Tibial nerve (tissue), 3 donors: ENCODE results near the gene PCK2.

Experiments
- CTCF ChIP-seq, 5 experiments: fragments of 200-600 bp in 3 of 5; fragments of 450-650 bp in 2 of 5; sonication (generic) in 3 of 5; IDR thresholded peaks; one replicate each; pipeline ENCODE4 v1.5.1; 2016 to 2019; ENCODE audit warnings: antibody characterized with exemption in 5 of 5, mild to moderate bottlenecking in 3 of 5, moderate library complexity in 2 of 5
- POLR2A ChIP-seq, 2 donors: fragments of 450-650 bp; IDR thresholded peaks; one replicate each; pipeline ENCODE4 v1.6.1; 2017; ENCODE audit warnings: antibody characterized with exemption in 2 of 2, mild to moderate bottlenecking in 2 of 2, moderate library complexity in 2 of 2

- TF ChIP-seq CTCF (IDR thresholded peaks at IDR 0.05) (no peak), POLR2A (IDR thresholded peaks at IDR 0.05) (no peak)
These were observed 16.4 kb downstream of the PCK2 start for GRCh38 chr14:24110523-24110922.
